Thymus (tissue), 11 donors: ENCODE data around the gene PLD5. TPM values are rescaled to one million over a fixed set of nuclear protein-coding genes. Genes with fewer than 3 reads are reported as not detected.
"Not testable (repeated sequence)": the region's sequence is repeated elsewhere in the genome, so short reads cannot be mapped to it uniquely, and the experiment has no call there.

Source experiments
- DNase-seq, 9 donors: peaks; one replicate each; pipeline ENCODE4 v3.0.0-alpha.2; 2013; ENCODE audit warnings: low spot score in 9 of 9, low read depth in 6 of 9, missing footprints in 1 of 9
- H3K27ac ChIP-seq, 2 donors: one replicate each; pipeline ENCODE4 v1.5.1; 2013; ENCODE audit warnings: control low read depth in 1 of 2, low read depth in 1 of 2, low read length in 1 of 2, mild to moderate bottlenecking in 1 of 2, moderate library complexity in 1 of 2
- H3K27me3 ChIP-seq, 2 donors: one replicate each; pipeline ENCODE4 v1.5.1; 2013; ENCODE audit warnings: low read length in 1 of 2; ENCODE audit not compliant: control insufficient read depth in 2 of 2, insufficient read depth in 1 of 2
- H3K36me3 ChIP-seq, 2 donors: one replicate each; pipeline ENCODE4 v1.5.1; 2013; ENCODE audit warnings: low read length in 1 of 2, mild to moderate bottlenecking in 1 of 2, moderate library complexity in 1 of 2; ENCODE audit not compliant: control insufficient read depth in 2 of 2, insufficient read depth in 2 of 2
- H3K4me1 ChIP-seq, 2 donors: one replicate each; pipeline ENCODE4 v1.5.1; 2013; ENCODE audit warnings: low read length in 2 of 2; ENCODE audit not compliant: control insufficient read depth in 2 of 2, insufficient read depth in 2 of 2
- H3K4me3 ChIP-seq, 2 donors: one replicate each; pipeline ENCODE4 v1.5.1; 2013; ENCODE audit warnings: low read length in 2 of 2, control low read depth in 1 of 2, mild to moderate bottlenecking in 1 of 2
- H3K9me3 ChIP-seq, 2 donors: one replicate each; pipeline ENCODE4 v1.5.1; 2013; ENCODE audit warnings: low read length in 1 of 2, mild to moderate bottlenecking in 1 of 2; ENCODE audit not compliant: control insufficient read depth in 2 of 2, insufficient read depth in 1 of 2
- WGBS: extraction: QIAGEN DNeasy Blood & Tissue Kit; methylation state at CpG from one replicate; pipeline ENCODE4 v1.1.7; 2013; 5-methylcytosine and 5-hydroxymethylcytosine counted together
- polyA plus RNA-seq: library from polyadenylated mRNA; stranded (reverse); fragments of 200-250 nt; gene quantifications from one replicate; pipeline ENCODE4 v1.2.3, GENCODE V29; 2013
- total RNA-seq: library from RNA; stranded (reverse); fragments of 120-200 nt; gene quantifications from one replicate; pipeline ENCODE4 v1.2.4, GENCODE V29; 2013
- donor health status: healthy.

The PLD5 gene
- total and polyA plus RNA-seq, 2 donors: 0.25 to 0.66 TPM

GRCh38 chr1:242462867-242463266 is 61.6 kb downstream of the PLD5 start:
- Histone ChIP-seq H3K27ac (no peak overlapping the region), H3K4me1 (no peaks in the 10 kb centered on the region), H3K36me3 (no peaks in the 10 kb centered on the region), H3K27me3 (no peaks in the 10 kb centered on the region), H3K9me3 (no peaks in the 10 kb centered on the region), H3K4me3 (no peak overlapping the region)
- WGBS: 97% methylated on average over 7 of the region's 7 CpGs
- no peak for DNase-seq

- not testable (repeated sequence) for H3K36me3 ChIP-seq, H3K27me3 ChIP-seq, H3K27ac ChIP-seq, H3K4me1 ChIP-seq, DNase-seq, H3K9me3 ChIP-seq, H3K4me3 ChIP-seq
- 83% methylated on average over 5 of the region's 5 CpGs for WGBS
Observed at GRCh38 chr1:242459740-242460139, 64.8 kb downstream of the PLD5 start.

- Histone ChIP-seq H3K27ac (no peak overlapping the region), H3K4me1 (no peaks in the 10 kb centered on the region), H3K27me3 (no peaks in the 10 kb centered on the region), H3K9me3 (no peaks in the 10 kb centered on the region), H3K4me3 (no peak overlapping the region), H3K36me3 (no peaks in the 10 kb centered on the region)
- WGBS: 85% methylated on average over 11 of the region's 11 CpGs
- DNase-seq: no peak
Observed at GRCh38 chr1:242456726-242457269, 67.7 kb downstream of the PLD5 start.

- Histone ChIP-seq H3K27ac (no peak overlapping the region), H3K36me3 (no peaks in the 10 kb centered on the region), H3K27me3 (no peaks in the 10 kb centered on the region), H3K9me3 (no peaks in the 10 kb centered on the region), H3K4me1 (no peaks in the 10 kb centered on the region), H3K4me3 (no peak overlapping the region)
- no peak for DNase-seq
- 5% methylated on average over 1 of the region's 1 CpG for WGBS
Observed at GRCh38 chr1:242455052-242455361, 69.5 kb downstream of the PLD5 start.

GRCh38 chr1:242454262-242455051 is 70.0 kb downstream of the PLD5 start:
- whole genome bisulfite sequencing: 47% methylated on average over 9 of the region's 9 CpGs
- H3K4me1 ChIP-seq: no peaks in the 10 kb centered on the region
- peak in 4 of 9 donors; percentile 9 to 32 (median 14) for DNase-seq

GRCh38 chr1:242452573-242452972 is 71.9 kb downstream of the PLD5 start:
- no peak for DNase-seq
- no peak overlapping the region for H3K4me3 ChIP-seq
- 95% methylated on average over 8 of the region's 8 CpGs for WGBS
- no peaks in the 10 kb centered on the region for H3K36me3 ChIP-seq
- H3K4me1 ChIP-seq: no peaks in the 10 kb centered on the region
- no peaks in the 10 kb centered on the region for H3K27me3 ChIP-seq
- no peaks in the 10 kb centered on the region for H3K9me3 ChIP-seq
- H3K27ac ChIP-seq: no peak overlapping the region

More at GRCh38 chr1:242454262-242455051, 70.0 kb downstream of the PLD5 start:
- Histone ChIP-seq H3K27me3 (no peaks in the 10 kb centered on the region), H3K4me3 (no peak overlapping the region), H3K9me3 (no peaks in the 10 kb centered on the region), H3K36me3 (no peaks in the 10 kb centered on the region), H3K27ac (no peak overlapping the region)

- Histone ChIP-seq H3K4me1 (no peaks in the 10 kb centered on the region), H3K27me3 (no peaks in the 10 kb centered on the region), H3K27ac (no peak overlapping the region), H3K4me3 (no peak overlapping the region), H3K9me3 (no peaks in the 10 kb centered on the region), H3K36me3 (no peaks in the 10 kb centered on the region)
- WGBS: 84% methylated on average over 9 of the region's 9 CpGs
- DNase-seq: no peak
Observed at GRCh38 chr1:242449661-242450060, 74.8 kb downstream of the PLD5 start.

GRCh38 chr1:242448910-242449645 is 75.4 kb downstream of the PLD5 start:
- DNase-seq: no peak
- no peaks in the 10 kb centered on the region for H3K27me3 ChIP-seq
- H3K4me3 ChIP-seq: no peak overlapping the region
- no peaks in the 10 kb centered on the region for H3K4me1 ChIP-seq
- H3K36me3 ChIP-seq: no peaks in the 10 kb centered on the region
- no peak overlapping the region for H3K27ac ChIP-seq
- H3K9me3 ChIP-seq: no peaks in the 10 kb centered on the region
- 56% methylated on average over 12 of the region's 12 CpGs for WGBS

- Histone ChIP-seq H3K36me3 (no peaks in the 10 kb centered on the region), H3K9me3 (no peaks in the 10 kb centered on the region), H3K4me3 (no peak overlapping the region), H3K4me1 (no peaks in the 10 kb centered on the region), H3K27ac (no peak overlapping the region), H3K27me3 (no peaks in the 10 kb centered on the region)
- WGBS: 63% methylated on average over 7 of the region's 7 CpGs
- no peak for DNase-seq
Observed at GRCh38 chr1:242447689-242448088, 76.8 kb downstream of the PLD5 start.
